Measurements from ENCODE around the gene ADD3.
A peak's percentile ranks its signal among the peaks of the same experiment; 100 is the strongest.

The ADD3 gene

DNA sequence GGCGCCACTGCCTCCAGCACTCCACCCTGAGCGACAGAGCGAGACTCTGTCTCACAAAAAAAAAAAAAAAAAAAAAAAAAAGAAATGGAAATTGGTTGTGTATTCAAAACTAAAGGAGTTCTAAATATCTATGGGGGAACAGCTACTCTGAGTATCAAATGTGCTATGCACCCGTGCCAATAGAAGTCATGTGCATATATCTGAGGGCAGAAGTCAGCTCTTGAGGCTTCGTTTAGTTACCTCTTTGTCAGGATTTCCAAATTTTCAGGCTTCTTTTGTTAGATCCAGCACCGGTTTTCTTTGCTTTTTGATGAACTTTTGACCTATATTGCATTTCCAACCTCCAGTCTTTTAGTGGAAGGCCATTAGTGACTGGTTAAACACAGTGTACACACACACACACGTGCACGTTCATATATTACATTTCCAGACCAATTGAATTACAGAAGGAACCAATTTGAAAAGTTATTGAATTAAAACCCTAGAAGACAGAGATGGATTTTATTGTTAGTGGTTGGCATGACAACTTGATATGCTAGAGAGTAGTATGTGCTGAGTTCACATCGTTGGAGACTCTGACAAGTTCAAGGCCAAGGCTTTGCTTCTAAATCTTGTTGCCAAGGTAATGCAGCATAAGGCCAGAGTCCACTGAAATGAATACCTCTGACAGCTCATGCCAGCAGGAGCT, 33.1 kb upstream of the ADD3 start:
- H3K9me3 ChIP-seq (ENCODE audit: control insufficient read depth, insufficient read depth, low read depth, low read length): no peaks in the 10 kb centered on the region
- POLR2A ChIA-PET: interaction anchor here (0.6 to 0.8 kb wide), 3 partner anchors 20 to 36 kb away, joined by 4 to 5 read pairs (median 4); partner anchors contain the start of gene ADD3
- H3K36me3 ChIP-seq (ENCODE audit: control insufficient read depth in 2 of 2, insufficient read depth in 1 of 2, low read length in 2 of 2): no peaks in the 10 kb centered on the region
- peaks cover 20% of the 10 kb centered on the region; the same call in 1 of the 2 replicates for H3K4me1 ChIP-seq (ENCODE audit: control insufficient read depth, insufficient read depth, low read length)
- no peak overlapping the region for H3K27ac ChIP-seq (ENCODE audit: extremely low read depth, low read depth, low read length)
- CTCF ChIA-PET: interaction anchor here (0.8 kb wide), 1 partner anchor 25 kb away, joined by 3 read pairs; no protein-coding TSS in a partner anchor
- no peak overlapping the region for H3K4me3 ChIP-seq (ENCODE audit: low read depth, low read length)
- no peak for TF ChIP-seq ZNF202 (tag by site-specific recombination; IDR thresholded peaks at IDR 0.05; ENCODE audit: borderline replicate concordance)
- no peak for TF ChIP-seq YY1 (tag by site-specific recombination; IDR thresholded peaks at IDR 0.05)
- no peak for TF ChIP-seq ZNF792 (tag by site-specific recombination; IDR thresholded peaks at IDR 0.05)
- TF ChIP-seq ZNF184 (tag by site-specific recombination; IDR thresholded peaks at IDR 0.05): no peak
- TF ChIP-seq, protein P1, sequence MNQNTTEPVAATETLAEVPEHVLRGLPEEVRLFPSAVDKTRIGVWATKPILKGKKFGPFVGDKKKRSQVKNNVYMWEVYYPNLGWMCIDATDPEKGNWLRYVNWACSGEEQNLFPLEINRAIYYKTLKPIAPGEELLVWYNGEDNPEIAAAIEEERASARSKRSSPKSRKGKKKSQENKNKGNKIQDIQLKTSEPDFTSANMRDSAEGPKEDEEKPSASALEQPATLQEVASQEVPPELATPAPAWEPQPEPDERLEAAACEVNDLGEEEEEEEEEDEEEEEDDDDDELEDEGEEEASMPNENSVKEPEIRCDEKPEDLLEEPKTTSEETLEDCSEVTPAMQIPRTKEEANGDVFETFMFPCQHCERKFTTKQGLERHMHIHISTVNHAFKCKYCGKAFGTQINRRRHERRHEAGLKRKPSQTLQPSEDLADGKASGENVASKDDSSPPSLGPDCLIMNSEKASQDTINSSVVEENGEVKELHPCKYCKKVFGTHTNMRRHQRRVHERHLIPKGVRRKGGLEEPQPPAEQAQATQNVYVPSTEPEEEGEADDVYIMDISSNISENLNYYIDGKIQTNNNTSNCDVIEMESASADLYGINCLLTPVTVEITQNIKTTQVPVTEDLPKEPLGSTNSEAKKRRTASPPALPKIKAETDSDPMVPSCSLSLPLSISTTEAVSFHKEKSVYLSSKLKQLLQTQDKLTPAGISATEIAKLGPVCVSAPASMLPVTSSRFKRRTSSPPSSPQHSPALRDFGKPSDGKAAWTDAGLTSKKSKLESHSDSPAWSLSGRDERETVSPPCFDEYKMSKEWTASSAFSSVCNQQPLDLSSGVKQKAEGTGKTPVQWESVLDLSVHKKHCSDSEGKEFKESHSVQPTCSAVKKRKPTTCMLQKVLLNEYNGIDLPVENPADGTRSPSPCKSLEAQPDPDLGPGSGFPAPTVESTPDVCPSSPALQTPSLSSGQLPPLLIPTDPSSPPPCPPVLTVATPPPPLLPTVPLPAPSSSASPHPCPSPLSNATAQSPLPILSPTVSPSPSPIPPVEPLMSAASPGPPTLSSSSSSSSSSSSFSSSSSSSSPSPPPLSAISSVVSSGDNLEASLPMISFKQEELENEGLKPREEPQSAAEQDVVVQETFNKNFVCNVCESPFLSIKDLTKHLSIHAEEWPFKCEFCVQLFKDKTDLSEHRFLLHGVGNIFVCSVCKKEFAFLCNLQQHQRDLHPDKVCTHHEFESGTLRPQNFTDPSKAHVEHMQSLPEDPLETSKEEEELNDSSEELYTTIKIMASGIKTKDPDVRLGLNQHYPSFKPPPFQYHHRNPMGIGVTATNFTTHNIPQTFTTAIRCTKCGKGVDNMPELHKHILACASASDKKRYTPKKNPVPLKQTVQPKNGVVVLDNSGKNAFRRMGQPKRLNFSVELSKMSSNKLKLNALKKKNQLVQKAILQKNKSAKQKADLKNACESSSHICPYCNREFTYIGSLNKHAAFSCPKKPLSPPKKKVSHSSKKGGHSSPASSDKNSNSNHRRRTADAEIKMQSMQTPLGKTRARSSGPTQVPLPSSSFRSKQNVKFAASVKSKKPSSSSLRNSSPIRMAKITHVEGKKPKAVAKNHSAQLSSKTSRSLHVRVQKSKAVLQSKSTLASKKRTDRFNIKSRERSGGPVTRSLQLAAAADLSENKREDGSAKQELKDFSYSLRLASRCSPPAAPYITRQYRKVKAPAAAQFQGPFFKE (tag by site-specific recombination; IDR thresholded peaks at IDR 0.05; ENCODE audit: borderline replicate concordance): no peak
- TF ChIP-seq KLF10 (tag by site-specific recombination; IDR thresholded peaks at IDR 0.05): no peak
- no peak for TF ChIP-seq ZBTB7A (tag by site-specific recombination; IDR thresholded peaks at IDR 0.05; ENCODE audit: low read depth)

DNA sequence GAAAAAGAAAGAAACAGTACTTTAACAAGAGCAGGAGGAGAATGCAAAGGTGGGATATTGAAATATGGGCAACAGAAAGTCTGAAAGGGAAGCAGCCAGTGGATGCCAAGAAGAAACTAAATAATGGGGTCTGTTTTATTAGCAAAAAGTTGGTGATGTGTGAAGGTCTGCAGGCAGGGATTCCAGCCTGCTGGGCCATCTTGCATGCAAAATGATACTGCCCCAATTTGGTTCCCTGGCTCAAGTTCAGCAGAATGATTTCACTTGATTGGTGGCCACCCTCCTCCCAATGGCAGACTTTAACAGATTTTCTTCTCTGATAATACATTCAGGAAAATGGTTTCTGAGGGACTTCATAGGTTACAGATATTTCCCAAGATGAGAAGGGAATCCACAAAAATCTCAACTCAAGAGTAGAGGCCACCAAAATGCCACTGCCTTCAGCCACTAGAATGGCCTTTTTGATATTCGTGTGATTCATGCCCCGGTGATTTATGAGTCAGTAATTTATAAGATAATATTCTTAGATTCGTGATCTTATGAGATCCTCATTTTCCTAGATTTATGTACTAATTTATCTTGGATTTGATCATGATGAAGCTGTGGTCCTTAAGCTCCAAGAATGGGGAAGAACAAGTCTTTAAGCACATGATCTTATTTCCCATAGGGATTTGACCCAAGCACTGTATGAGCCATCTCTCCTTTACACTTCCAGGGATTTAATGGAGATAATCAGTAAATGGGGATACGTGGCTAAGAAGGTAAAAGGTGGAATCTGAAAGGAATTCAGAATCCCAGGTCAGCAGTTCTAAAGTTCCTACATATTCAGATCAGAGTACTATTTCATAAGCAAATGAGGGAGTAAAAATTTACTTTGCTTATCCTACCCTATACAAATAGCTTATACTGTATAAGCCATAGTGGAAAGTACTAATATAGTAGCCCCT, 32.3 kb upstream of the ADD3 start:
- Histone ChIP-seq H3K9me3 (ENCODE audit: control insufficient read depth, insufficient read depth, low read depth, low read length) (no peaks in the 10 kb centered on the region), H3K27ac (ENCODE audit: extremely low read depth, low read depth, low read length) (no peak overlapping the region), H3K4me1 (ENCODE audit: control insufficient read depth, insufficient read depth, low read length) (peaks cover 20% of the 10 kb centered on the region; the same call in 1 of the 2 replicates), H3K36me3 (ENCODE audit: control insufficient read depth in 2 of 2, insufficient read depth in 1 of 2, low read length in 2 of 2) (no peaks in the 10 kb centered on the region), H3K4me3 (ENCODE audit: low read depth, low read length) (no peak overlapping the region)
- ChIA-PET POLR2A (interaction anchor here (0.6 kb wide), 1 partner anchor 36 kb away, joined by 4 read pairs; no protein-coding TSS in a partner anchor), CTCF (interaction anchor here (0.8 to 1.6 kb wide), 5 partner anchors 22 to 91 kb away, joined by 3 to 9 read pairs (median 3); no protein-coding TSS in a partner anchor)
- peak; percentile 68; the same call in 1 of the 2 replicates for TF ChIP-seq MZF1 (tag by site-specific recombination; IDR thresholded peaks at IDR 0.05; ENCODE audit: borderline replicate concordance)
- TF ChIP-seq ZNF274 (IDR thresholded peaks at IDR 0.05; ENCODE audit: low read length): no peak
- TF ChIP-seq ZNF274 (tag by site-specific recombination; IDR thresholded peaks at IDR 0.05; ENCODE audit: borderline replicate concordance): no peak

DNA sequence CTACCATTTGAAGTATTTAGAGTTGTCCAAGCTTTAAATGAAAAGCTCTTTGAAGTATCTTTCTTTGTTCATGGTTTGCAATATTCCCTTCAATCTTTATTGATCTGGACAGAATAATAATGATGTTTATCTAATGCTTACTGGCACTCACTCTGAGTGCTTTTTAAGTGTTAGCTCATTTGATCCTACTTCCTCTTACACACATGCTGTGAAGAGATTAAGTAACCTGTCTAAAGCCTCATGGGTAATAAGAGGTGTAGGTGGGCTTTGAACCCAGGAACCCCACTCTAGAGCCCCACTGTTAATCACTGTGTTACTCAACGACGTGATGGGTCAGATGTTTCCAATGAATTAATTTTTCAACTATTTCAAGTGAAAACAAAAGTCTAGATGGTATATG, 31.1 kb upstream of the ADD3 start:
- CTCF ChIA-PET: interaction anchor here (0.5 to 1.6 kb wide), 7 partner anchors 20 to 247 kb away, joined by 3 to 9 read pairs (median 3); no protein-coding TSS in a partner anchor
- TF ChIP-seq ZBTB21 (tag by site-specific recombination; IDR thresholded peaks at IDR 0.05): no peak
- TF ChIP-seq GLIS2 (tag by site-specific recombination; IDR thresholded peaks at IDR 0.05): no peak
- TF ChIP-seq, protein P2, sequence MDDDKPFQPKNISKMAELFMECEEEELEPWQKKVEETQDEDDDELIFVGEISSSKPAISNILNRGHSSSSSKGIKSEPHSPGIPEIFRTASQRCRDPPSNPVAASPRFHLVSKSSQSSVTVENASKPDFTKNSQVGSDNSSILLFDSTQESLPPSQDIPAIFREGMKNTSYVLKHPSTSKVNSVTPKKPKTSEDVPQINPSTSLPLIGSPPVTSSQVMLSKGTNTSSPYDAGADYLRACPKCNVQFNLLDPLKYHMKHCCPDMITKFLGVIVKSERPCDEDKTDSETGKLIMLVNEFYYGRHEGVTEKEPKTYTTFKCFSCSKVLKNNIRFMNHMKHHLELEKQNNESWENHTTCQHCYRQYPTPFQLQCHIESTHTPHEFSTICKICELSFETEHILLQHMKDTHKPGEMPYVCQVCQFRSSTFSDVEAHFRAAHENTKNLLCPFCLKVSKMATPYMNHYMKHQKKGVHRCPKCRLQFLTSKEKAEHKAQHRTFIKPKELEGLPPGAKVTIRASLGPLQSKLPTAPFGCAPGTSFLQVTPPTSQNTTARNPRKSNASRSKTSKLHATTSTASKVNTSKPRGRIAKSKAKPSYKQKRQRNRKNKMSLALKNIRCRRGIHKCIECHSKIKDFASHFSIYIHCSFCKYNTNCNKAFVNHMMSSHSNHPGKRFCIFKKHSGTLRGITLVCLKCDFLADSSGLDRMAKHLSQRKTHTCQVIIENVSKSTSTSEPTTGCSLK (tag by site-specific recombination; IDR thresholded peaks at IDR 0.05): no peak
- TF ChIP-seq ZIC2 (tag by site-specific recombination; IDR thresholded peaks at IDR 0.05): 0 out of 2 replicates have a peak, but pooled peaks have one; percentile 9
- no peak for TF ChIP-seq ZNF37A (tag by site-specific recombination; IDR thresholded peaks at IDR 0.05)

More for the DNA sequence above, 31.1 kb upstream of the ADD3 start:
- peaks cover 20% of the 10 kb centered on the region; the same call in 1 of the 2 replicates for H3K4me1 ChIP-seq (ENCODE audit: control insufficient read depth, insufficient read depth, low read length)
- H3K4me3 ChIP-seq (ENCODE audit: low read depth, low read length): no peak overlapping the region
- H3K27ac ChIP-seq (ENCODE audit: extremely low read depth, low read depth, low read length): no peak overlapping the region
- no peaks in the 10 kb centered on the region for H3K9me3 ChIP-seq (ENCODE audit: control insufficient read depth, insufficient read depth, low read depth, low read length)
- no peaks in the 10 kb centered on the region for H3K36me3 ChIP-seq (ENCODE audit: control insufficient read depth in 2 of 2, insufficient read depth in 1 of 2, low read length in 2 of 2)
- POLR2A ChIA-PET: no interaction called here

Data from HEK293 (cell line).